Testis (tissue), 2 donors: ENCODE results near the gene VSX2.

Source experiments
- CTCF ChIP-seq, 3 experiments: fragments of 450-650 bp in 2 of 3; fragments of 200-600 bp in 1 of 3; sonication (generic) in 1 of 3; IDR thresholded peaks; one replicate each; pipeline ENCODE4 v1.5.1; 2016 to 2019; ENCODE audit warnings: antibody characterized with exemption in 3 of 3, mild to moderate bottlenecking in 2 of 3, moderate library complexity in 1 of 3
- POLR2A ChIP-seq: fragments of 450-650 bp; IDR thresholded peaks from one replicate; pipeline ENCODE4 v1.6.1; 2017; ENCODE audit warnings: antibody characterized with exemption, mild to moderate bottlenecking, moderate library complexity

GRCh38 chr14:74257078-74257940 lies 18.1 kb downstream of the VSX2 start:
- TF ChIP-seq CTCF (IDR thresholded peaks at IDR 0.05) (peak; percentile 69 to 99 (median 94)), POLR2A (no peak)
